NB4 (cell line): ENCODE data around the gene GRAMD2A.

Experiments
- MYC ChIP-seq: IDR thresholded peaks from 2 replicates; pipeline ENCODE4 v1.6.1; 2011; ENCODE audit warnings: low read depth, low read length
- TF ChIP-seq, protein P1 (sequence below): IDR thresholded peaks from one replicate; pipeline ENCODE4 v1.5.1; 2012; ENCODE audit warnings: low read depth, low read length
- TF ChIP-seq, protein P2 (sequence below): IDR thresholded peaks from 2 replicates; pipeline ENCODE4 v1.6.1; 2011; ENCODE audit warnings: low read depth, low read length

DNA sequence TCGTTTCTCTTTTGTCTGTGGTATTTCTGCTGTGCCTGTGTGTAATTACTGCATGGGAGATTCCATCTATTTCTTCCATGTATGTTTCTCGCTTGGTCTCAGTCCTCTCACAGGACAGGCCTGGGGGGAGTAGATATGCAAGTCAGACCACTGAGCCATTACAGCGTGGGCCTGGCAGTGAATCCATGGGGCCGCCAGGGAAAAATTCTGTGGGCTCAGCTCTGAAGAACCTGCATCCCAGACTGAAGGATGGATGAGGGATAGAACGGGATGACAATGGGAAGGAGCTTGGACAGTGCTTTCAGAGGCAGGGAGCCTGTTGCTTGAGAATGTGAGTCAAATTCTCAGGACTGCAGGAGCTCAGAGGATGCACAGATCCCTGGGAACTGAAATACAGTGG, 24.8 kb downstream of the GRAMD2A start:
- TF ChIP-seq, protein P1, sequence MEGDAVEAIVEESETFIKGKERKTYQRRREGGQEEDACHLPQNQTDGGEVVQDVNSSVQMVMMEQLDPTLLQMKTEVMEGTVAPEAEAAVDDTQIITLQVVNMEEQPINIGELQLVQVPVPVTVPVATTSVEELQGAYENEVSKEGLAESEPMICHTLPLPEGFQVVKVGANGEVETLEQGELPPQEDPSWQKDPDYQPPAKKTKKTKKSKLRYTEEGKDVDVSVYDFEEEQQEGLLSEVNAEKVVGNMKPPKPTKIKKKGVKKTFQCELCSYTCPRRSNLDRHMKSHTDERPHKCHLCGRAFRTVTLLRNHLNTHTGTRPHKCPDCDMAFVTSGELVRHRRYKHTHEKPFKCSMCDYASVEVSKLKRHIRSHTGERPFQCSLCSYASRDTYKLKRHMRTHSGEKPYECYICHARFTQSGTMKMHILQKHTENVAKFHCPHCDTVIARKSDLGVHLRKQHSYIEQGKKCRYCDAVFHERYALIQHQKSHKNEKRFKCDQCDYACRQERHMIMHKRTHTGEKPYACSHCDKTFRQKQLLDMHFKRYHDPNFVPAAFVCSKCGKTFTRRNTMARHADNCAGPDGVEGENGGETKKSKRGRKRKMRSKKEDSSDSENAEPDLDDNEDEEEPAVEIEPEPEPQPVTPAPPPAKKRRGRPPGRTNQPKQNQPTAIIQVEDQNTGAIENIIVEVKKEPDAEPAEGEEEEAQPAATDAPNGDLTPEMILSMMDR, result no peak
- TF ChIP-seq, protein P2, sequence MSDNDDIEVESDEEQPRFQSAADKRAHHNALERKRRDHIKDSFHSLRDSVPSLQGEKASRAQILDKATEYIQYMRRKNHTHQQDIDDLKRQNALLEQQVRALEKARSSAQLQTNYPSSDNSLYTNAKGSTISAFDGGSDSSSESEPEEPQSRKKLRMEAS, result no peak
- no peak for TF ChIP-seq MYC
